Measurements from ENCODE around the gene TMEM98. TPM values are rescaled to one million over a fixed set of nuclear protein-coding genes. Genes with fewer than 3 reads are reported as not detected.
"Not testable (repeated sequence)": the region's sequence is repeated elsewhere in the genome, so short reads cannot be mapped to it uniquely, and the experiment has no call there.

The TMEM98 gene
- total RNA-seq, 2 donors from 2014 or later = 43.0 to 117 TPM

GRCh38 chr17:32985050-32985756 lies 57.2 kb downstream of the TMEM98 start:
- Histone ChIP-seq H3K27me3 (no peaks in the 10 kb centered on the region), H3K27ac (no peak overlapping the region), H3K9me3 (peaks cover 0 to 22% of the 10 kb centered on the region in 2 donors), H3K4me1 (no peaks in the 10 kb centered on the region), H3K4me3 (no peak overlapping the region), H3K36me3 (no peaks in the 10 kb centered on the region)
- DNase-seq (ENCODE audit: low spot score) = no peak
- TF ChIP-seq CTCF (IDR thresholded peaks at IDR 0.05) = no peak

- H3K27ac ChIP-seq; DNase-seq (ENCODE audit: low spot score); H3K27me3 ChIP-seq; H3K4me3 ChIP-seq; H3K36me3 ChIP-seq; H3K4me1 ChIP-seq: not testable (repeated sequence)
- H3K9me3 ChIP-seq = peaks cover 0 to 14% of the 10 kb centered on the region in 2 donors
Observed at GRCh38 chr17:32987453-32987805, 59.5 kb downstream of the TMEM98 start.

GRCh38 chr17:32987868-32988267 lies 59.9 kb downstream of the TMEM98 start:
- not testable (repeated sequence) for H3K36me3 ChIP-seq; H3K27me3 ChIP-seq; DNase-seq (ENCODE audit: low spot score); H3K4me3 ChIP-seq; H3K4me1 ChIP-seq; H3K27ac ChIP-seq
- H3K9me3 ChIP-seq = peaks cover 0 to 14% of the 10 kb centered on the region in 2 donors

- no peak for DNase-seq (ENCODE audit: low spot score)
- no peaks in the 10 kb centered on the region for H3K36me3 ChIP-seq
- H3K27ac ChIP-seq = no peak overlapping the region
- no peak overlapping the region for H3K4me3 ChIP-seq
- no peaks in the 10 kb centered on the region for H3K4me1 ChIP-seq
- no peak for TF ChIP-seq CTCF (IDR thresholded peaks at IDR 0.05)
- H3K27me3 ChIP-seq = no peaks in the 10 kb centered on the region
- peaks cover 0 to 14% of the 10 kb centered on the region in 2 donors for H3K9me3 ChIP-seq
Observed at GRCh38 chr17:32988481-32989101, 60.6 kb downstream of the TMEM98 start.

GRCh38 chr17:32992321-32993033 lies 64.5 kb downstream of the TMEM98 start:
- TF ChIP-seq CTCF (IDR thresholded peaks at IDR 0.05) = no peak
- Histone ChIP-seq H3K27me3 (no peaks in the 10 kb centered on the region), H3K4me1 (no peaks in the 10 kb centered on the region), H3K36me3 (no peaks in the 10 kb centered on the region), H3K9me3 (peaks cover 0 to 12% of the 10 kb centered on the region in 2 donors), H3K4me3 (no peak overlapping the region), H3K27ac (no peak overlapping the region)
- no peak for DNase-seq (ENCODE audit: low spot score)

GRCh38 chr17:32993977-32994376 lies 66.0 kb downstream of the TMEM98 start:
- H3K4me3 ChIP-seq = no peak overlapping the region
- no peaks in the 10 kb centered on the region for H3K4me1 ChIP-seq
- no peaks in the 10 kb centered on the region for H3K9me3 ChIP-seq
- no peaks in the 10 kb centered on the region for H3K36me3 ChIP-seq
- no peak overlapping the region for H3K27ac ChIP-seq
- DNase-seq (ENCODE audit: low spot score) = no peak
- no peak for TF ChIP-seq CTCF (IDR thresholded peaks at IDR 0.05)
- no peaks in the 10 kb centered on the region for H3K27me3 ChIP-seq

Other genes with a start within 250 kb of the TMEM98 start
- gene MYO1D, start 51.0 kb upstream of the TMEM98 start, total RNA-seq = 10 to 100 TPM; 21.9 to 25.1 TPM
- not detected for gene SPACA3, start 63.7 kb downstream of the TMEM98 start, total RNA-seq

All from right atrium auricular region (tissue), 2 donors.